CD4-positive, CD25-positive, alpha-beta regulatory T cell (primary cell): ENCODE data around the gene ADAM33. TPM values are rescaled to one million over a fixed set of nuclear protein-coding genes. Genes with fewer than 3 reads are reported as not detected.

Experiments
- ATAC-seq, 2 donors: fragments of 150-1000 bp; cut with Tn5 transposase; one replicate each; pipeline ENCODE4 v1.10.0; 2021; ENCODE audit warnings: low read depth in 2 of 2, moderate number of reproducible peaks in 2 of 2, moderate library complexity in 1 of 2
- DNase-seq, 3 donors: peaks; one replicate each; pipeline versions ENCODE4 v3.0.0 to v3.0.0-alpha.2; 2012 to 2022; ENCODE audit warnings: mixed read lengths in 1 of 3
- H3K27ac ChIP-seq: one replicate; pipeline ENCODE4 v1.7.0; 2013; ENCODE audit warnings: mild to moderate bottlenecking, low read length; ENCODE audit not compliant: insufficient read depth, poor library complexity, severe bottlenecking
- H3K27me3 ChIP-seq: one replicate; pipeline ENCODE4 v1.7.0; 2013; ENCODE audit warnings: low read length; ENCODE audit not compliant: control insufficient read depth, insufficient read depth
- H3K36me3 ChIP-seq: one replicate; pipeline ENCODE4 v1.7.0; 2013; ENCODE audit warnings: mild to moderate bottlenecking, low read length, moderate library complexity; ENCODE audit not compliant: control insufficient read depth, insufficient read depth
- H3K4me1 ChIP-seq: 2 replicates; pipeline ENCODE4 v1.7.0; 2013; ENCODE audit warnings: mild to moderate bottlenecking, low read length; ENCODE audit not compliant: insufficient read depth, control insufficient read depth, poor library complexity, severe bottlenecking
- H3K4me3 ChIP-seq: one replicate; pipeline ENCODE4 v1.7.0; 2013; ENCODE audit warnings: low read depth, mild to moderate bottlenecking, low read length, moderate library complexity
- H3K9me3 ChIP-seq, 2 experiments: 1 replicate in 1 of 2; 2 replicates in 1 of 2; pipeline ENCODE4 v1.7.0; 2013; ENCODE audit warnings: low read length in 2 of 2, mild to moderate bottlenecking in 1 of 2, moderate library complexity in 1 of 2; ENCODE audit not compliant: control insufficient read depth in 2 of 2
- H3K27ac Mint-ChIP-seq, 3 donors: one replicate each; pipeline ENCODE4 v1.8.0; 2020 to 2022; ENCODE audit warnings: mild to moderate bottlenecking in 3 of 3, mixed read lengths in 3 of 3, moderate library complexity in 2 of 3
- H3K27me3 Mint-ChIP-seq: one replicate; pipeline ENCODE4 v1.8.0; 2022; ENCODE audit warnings: mild to moderate bottlenecking, mixed read lengths
- H3K36me3 Mint-ChIP-seq: one replicate; pipeline ENCODE4 v1.8.0; 2020; ENCODE audit warnings: mixed read lengths
- H3K4me1 Mint-ChIP-seq, 4 donors: one replicate each; pipeline ENCODE4 v1.8.0; 2020 to 2022; ENCODE audit warnings: mixed read lengths in 4 of 4, mild to moderate bottlenecking in 1 of 4
- H3K4me3 Mint-ChIP-seq, 4 donors: one replicate each; pipeline ENCODE4 v1.8.0; 2020 to 2022; ENCODE audit warnings: mild to moderate bottlenecking in 4 of 4, mixed read lengths in 4 of 4, moderate library complexity in 3 of 4
- H3K9me3 Mint-ChIP-seq, 7 donors: one replicate each; pipeline ENCODE4 v1.8.0; 2020 to 2022; ENCODE audit warnings: mixed read lengths in 7 of 7, mild to moderate bottlenecking in 3 of 7, moderate library complexity in 2 of 7
- polyA plus RNA-seq, 4 donors: library from polyadenylated mRNA; unstranded; fragments of 300-500 nt; fragmentation: Illumina TruSeq; gene quantifications; one replicate each; pipeline ENCODE4 v1.2.3, GENCODE V29; 2021
- total RNA-seq: library from RNA; stranded (reverse); gene quantifications from one replicate; pipeline ENCODE4 v1.2.3, GENCODE V29; 2022

Gene ADAM33
- total and polyA plus RNA-seq, 5 donors from 2014 or later: not detected

DNA sequence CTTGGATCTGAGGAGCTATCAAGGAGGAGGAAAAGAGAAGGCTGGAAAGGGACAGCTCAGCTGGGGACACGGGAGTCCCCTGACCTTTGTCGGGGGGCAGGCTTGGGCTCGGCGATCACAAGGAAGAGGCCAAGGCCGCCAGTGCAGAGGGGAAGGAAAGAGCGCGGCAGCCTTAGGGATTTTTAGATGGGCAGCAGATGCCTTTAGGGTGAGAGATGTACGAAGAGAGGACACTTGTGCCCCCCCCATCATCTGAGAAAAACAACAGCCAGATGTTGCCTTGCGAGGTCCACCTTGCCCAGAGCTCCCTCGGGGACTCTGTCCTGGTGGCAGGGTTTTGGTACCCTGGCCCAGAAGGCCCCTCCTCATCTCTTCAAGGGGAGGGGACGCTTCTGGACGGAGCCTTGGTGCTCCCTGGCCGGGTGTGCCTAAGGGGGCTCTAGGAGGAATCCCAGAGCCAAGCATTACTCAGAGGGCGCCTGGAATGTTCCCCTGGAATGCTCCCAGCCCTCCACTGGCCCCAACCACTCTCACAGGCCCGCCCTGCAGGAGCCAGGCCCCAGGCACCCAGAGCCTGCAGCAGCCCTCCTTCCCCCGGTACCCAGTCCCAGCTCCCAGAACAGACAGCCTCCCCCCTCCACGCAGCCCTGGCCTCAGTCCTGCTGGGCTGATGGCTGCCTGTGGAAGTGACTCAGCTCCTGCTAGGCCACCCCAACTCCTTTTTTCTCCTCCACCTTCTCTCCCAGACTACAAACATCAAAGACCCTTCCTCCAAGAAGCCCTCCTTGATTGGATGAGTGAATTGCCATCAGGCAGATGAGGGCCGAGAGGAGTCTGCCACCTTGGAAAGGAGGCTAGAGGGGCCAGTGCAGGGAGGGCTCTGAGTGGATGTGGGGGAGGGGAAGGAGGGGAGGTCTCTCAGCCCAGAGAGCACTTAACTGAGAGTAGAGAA, 1.8 kb downstream of the ADAM33 start:
- Mint-ChIP-seq H3K27ac (no peak overlapping the region), H3K36me3 (no peaks in the 10 kb centered on the region), H3K4me3 (no peak overlapping the region), H3K4me1 (peaks cover 0 to 7% (median 0%) of the 10 kb centered on the region in 4 donors), H3K27me3 (peaks cover 71% of the 10 kb centered on the region), H3K9me3 (peaks cover 0 to 2% (median 0%) of the 10 kb centered on the region in 7 donors)
- Histone ChIP-seq H3K27me3 (peaks cover 2% of the 10 kb centered on the region), H3K4me3 (no peak overlapping the region), H3K27ac (no peak overlapping the region), H3K4me1 (peaks cover 3% of the 10 kb centered on the region), H3K9me3 (no peaks in the 10 kb centered on the region), H3K36me3 (no peaks in the 10 kb centered on the region)
- ATAC-seq: no peak
- DNase-seq: no peak

DNA sequence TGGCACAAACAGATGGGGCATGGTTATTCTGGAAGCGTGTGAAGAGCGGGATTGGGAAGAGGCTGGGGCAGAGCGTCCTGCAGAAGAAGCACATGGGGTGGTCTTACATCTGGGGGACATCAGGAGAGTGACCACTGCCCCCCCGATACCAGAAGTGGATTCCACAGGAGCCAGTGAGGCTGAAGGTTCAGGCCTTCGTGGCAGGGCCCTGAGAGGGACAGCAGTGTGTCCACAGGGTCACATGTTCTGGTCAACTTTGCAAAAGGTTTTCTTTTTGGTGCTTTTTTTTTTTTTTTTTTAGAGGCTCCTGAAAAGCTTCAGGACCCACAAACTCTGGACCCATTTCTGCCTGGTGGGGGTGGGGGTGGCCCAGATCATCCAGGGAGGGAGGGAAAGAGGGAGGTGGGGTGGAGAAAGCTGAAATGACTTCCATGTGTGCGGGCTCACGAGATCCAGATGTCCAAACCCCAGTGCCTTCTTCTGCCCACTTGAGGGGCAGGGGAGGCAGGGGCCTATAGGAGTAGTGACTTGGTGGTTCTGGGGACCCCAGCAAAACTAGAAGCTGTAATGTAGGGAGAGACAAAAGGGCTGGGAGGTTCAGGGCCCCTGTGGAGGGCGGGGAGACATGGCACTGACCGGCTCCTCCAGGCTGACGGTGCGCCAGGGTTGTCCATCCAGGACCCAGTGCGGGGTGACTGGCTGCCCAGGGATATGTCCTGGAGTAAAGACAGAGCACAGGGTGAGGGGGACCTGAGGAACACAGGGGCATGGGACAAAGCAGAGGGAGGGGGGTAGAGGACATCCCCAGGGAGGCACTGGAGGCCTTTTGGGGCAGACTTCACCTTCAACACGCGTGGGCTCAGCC, 2.7 kb downstream of the ADAM33 start:
- DNase-seq (no peak), ATAC-seq (no peak)
- Mint-ChIP-seq H3K4me1 (peaks cover 0 to 7% (median 0%) of the 10 kb centered on the region in 4 donors), H3K9me3 (peaks cover 0 to 2% (median 0%) of the 10 kb centered on the region in 7 donors), H3K27ac (no peak overlapping the region), H3K27me3 (peaks cover 66% of the 10 kb centered on the region), H3K4me3 (no peak overlapping the region), H3K36me3 (no peaks in the 10 kb centered on the region)
- Histone ChIP-seq H3K9me3 (no peaks in the 10 kb centered on the region), H3K4me1 (peaks cover 3% of the 10 kb centered on the region), H3K4me3 (no peak overlapping the region), H3K36me3 (no peaks in the 10 kb centered on the region), H3K27ac (no peak overlapping the region), H3K27me3 (peaks cover 2% of the 10 kb centered on the region)

GRCh38 chr20:3678198-3678597, 3.6 kb downstream of the ADAM33 start:
- Mint-ChIP-seq H3K36me3 (no peaks in the 10 kb centered on the region), H3K9me3 (peaks cover 0 to 2% (median 0%) of the 10 kb centered on the region in 7 donors), H3K27me3 (peaks cover 57% of the 10 kb centered on the region), H3K4me1 (peaks cover 0 to 7% (median 0%) of the 10 kb centered on the region in 4 donors), H3K4me3 (no peak overlapping the region), H3K27ac (no peak overlapping the region)
- H3K4me1 ChIP-seq: peaks cover 3% of the 10 kb centered on the region
- ATAC-seq (no peak), DNase-seq (no peak)
- no peak overlapping the region for H3K4me3 ChIP-seq
- no peak overlapping the region for H3K27ac ChIP-seq
- no peaks in the 10 kb centered on the region for H3K36me3 ChIP-seq
- H3K9me3 ChIP-seq: no peaks in the 10 kb centered on the region
- no peaks in the 10 kb centered on the region for H3K27me3 ChIP-seq

DNA sequence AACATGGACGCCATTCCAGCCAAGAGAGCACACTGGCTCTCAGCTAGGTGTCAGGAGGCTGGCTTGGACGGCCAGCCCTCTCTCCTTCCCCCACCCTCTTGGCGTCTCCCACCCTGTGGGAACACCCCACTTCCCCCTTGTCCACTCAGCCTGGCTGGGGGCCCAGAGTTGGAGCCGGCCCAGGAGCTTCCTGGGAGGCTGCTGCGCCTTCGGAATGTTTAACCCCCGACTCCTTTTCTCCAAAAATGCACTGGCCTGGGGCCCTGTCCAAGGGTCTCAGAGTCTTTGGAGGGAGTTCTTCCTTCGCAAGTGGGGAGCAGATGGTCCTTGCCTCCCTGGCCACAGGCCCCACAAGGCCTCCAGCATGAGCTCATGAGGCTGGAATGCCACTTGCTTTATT, 4.1 kb downstream of the ADAM33 start:
- Mint-ChIP-seq H3K27me3 (peaks cover 52% of the 10 kb centered on the region), H3K36me3 (no peaks in the 10 kb centered on the region), H3K9me3 (peaks cover 0 to 2% (median 0%) of the 10 kb centered on the region in 7 donors), H3K4me1 (peaks cover 0 to 7% (median 0%) of the 10 kb centered on the region in 4 donors), H3K4me3 (no peak overlapping the region), H3K27ac (no peak overlapping the region)
- DNase-seq: no peak
- H3K9me3 ChIP-seq: no peaks in the 10 kb centered on the region
- peaks cover 4% of the 10 kb centered on the region for H3K4me1 ChIP-seq
- H3K27ac ChIP-seq: no peak overlapping the region
- no peaks in the 10 kb centered on the region for H3K36me3 ChIP-seq
- no peaks in the 10 kb centered on the region for H3K27me3 ChIP-seq
- ATAC-seq: no peak
- H3K4me3 ChIP-seq: no peak overlapping the region

DNA sequence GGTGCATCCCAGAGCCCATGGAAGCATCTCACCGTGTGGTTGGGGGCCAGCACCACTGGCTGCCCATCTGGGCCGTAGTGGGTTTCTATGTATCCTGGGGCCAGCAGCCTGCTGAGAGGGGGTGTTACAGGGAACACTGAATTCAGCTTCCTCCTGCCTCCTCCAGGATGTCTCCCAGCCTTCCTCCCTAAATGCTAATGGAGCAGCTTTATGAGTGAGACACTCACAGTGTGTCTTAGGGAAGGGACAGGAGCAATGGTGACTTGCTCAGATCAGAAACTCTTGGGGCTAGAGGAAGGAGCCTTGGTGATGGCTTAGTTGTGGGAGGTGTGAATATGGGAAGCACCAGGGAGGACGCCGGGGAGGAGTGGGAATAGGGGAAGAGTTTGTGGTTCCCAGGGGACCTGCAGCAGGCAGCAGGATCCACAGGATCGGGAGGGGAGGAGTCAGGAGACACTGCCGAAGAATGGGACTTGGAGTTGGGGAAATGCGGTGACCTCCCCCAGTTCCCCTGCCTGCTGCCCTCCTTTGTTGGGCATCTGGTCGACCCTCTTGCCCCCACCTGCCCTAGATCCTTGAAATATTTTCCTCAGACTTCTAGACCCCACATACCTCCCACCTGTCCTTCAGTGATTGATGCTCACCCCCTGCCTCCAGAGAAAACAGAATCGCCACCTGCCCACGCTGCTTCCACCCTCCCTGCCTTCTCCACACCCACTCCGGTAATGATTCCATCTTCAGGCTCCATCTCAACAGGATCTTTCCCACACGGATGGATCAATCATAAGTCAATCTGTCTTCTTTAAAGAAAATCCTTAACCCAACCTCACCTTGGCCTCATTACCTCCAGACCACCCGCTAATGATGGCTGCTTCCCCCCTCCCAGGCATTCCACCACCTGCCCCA, 6.6 kb downstream of the ADAM33 start:
- Histone ChIP-seq H3K9me3 (no peaks in the 10 kb centered on the region), H3K4me1 (peaks cover 6% of the 10 kb centered on the region), H3K4me3 (no peak overlapping the region), H3K36me3 (no peaks in the 10 kb centered on the region), H3K27ac (no peak overlapping the region), H3K27me3 (no peaks in the 10 kb centered on the region)
- H3K4me1 Mint-ChIP-seq: peaks cover 0 to 9% (median 0%) of the 10 kb centered on the region in 4 donors
- H3K4me3 Mint-ChIP-seq: no peak overlapping the region
- no peaks in the 10 kb centered on the region for H3K36me3 Mint-ChIP-seq
- DNase-seq: no peak
- H3K9me3 Mint-ChIP-seq: peaks cover 0 to 2% (median 0%) of the 10 kb centered on the region in 7 donors
- no peak for ATAC-seq
- peaks cover 48% of the 10 kb centered on the region for H3K27me3 Mint-ChIP-seq
- H3K27ac Mint-ChIP-seq: peak overlapping the region in 1 of 3 donors; percentile 67

DNA sequence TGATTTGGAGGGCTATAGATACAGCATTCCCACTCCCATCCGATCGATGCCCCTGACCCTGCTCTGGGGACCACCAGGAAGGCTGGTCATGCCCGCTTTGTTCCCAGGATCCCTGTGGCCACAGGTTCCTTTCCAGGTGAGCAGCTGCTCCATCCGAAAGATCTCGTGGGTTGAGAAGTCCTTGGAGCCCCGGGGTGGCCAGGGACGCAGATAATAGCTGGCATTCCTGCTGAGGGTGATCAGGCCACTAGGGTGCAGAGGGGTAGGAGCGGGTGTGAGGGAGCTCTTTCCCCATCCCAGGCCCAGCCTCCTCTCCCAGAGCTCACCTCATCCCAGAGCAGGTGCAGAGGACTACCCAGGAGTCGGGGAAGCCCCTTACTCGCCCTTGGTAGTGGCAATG, 7.4 kb downstream of the ADAM33 start:
- peaks cover 48% of the 10 kb centered on the region for H3K27me3 Mint-ChIP-seq
- no peak for ATAC-seq

More for the DNA sequence above, 7.4 kb downstream of the ADAM33 start:
- Mint-ChIP-seq H3K4me3 (no peak overlapping the region), H3K4me1 (peaks cover 0 to 6% (median 0%) of the 10 kb centered on the region in 4 donors), H3K36me3 (no peaks in the 10 kb centered on the region), H3K9me3 (peaks cover 0 to 2% (median 0%) of the 10 kb centered on the region in 7 donors), H3K27ac (peak overlapping the region in 1 of 3 donors; percentile 63)
- Histone ChIP-seq H3K27ac (no peak overlapping the region), H3K36me3 (no peaks in the 10 kb centered on the region), H3K4me1 (peaks cover 6% of the 10 kb centered on the region), H3K9me3 (no peaks in the 10 kb centered on the region), H3K27me3 (no peaks in the 10 kb centered on the region), H3K4me3 (no peak overlapping the region)
- DNase-seq: no peak
